Neutrophil (primary cell): Measurements from ENCODE around the gene CCDC89.

Experiments used
- H3K27ac ChIP-seq: fragments of 200-600 bp; sonication (generic); 2 replicates; pipeline ENCODE4 v1.5.1; 2016; ENCODE audit warnings: mild to moderate bottlenecking, moderate library complexity
- H3K27me3 ChIP-seq: fragments of 200-600 bp; sonication (generic); 2 replicates; pipeline ENCODE4 v1.6.0; 2016; ENCODE audit warnings: mild to moderate bottlenecking
- H3K36me3 ChIP-seq: fragments of 200-600 bp; sonication (generic); 2 replicates; pipeline ENCODE4 v1.5.1; 2017
- H3K4me1 ChIP-seq, 2 experiments: fragments of 200-600 bp in 1 of 2; sonication (generic) in 1 of 2; 1 replicate in 1 of 2; 2 replicates in 1 of 2; pipeline versions ENCODE4 v1.5.1 to v1.6.1; 2013 to 2016; ENCODE audit warnings: low read depth in 1 of 2, low read length in 1 of 2, mild to moderate bottlenecking in 1 of 2, moderate library complexity in 1 of 2; ENCODE audit not compliant: control insufficient read depth in 1 of 2, insufficient read depth in 1 of 2
- H3K4me3 ChIP-seq, 2 experiments: fragments of 200-600 bp in 1 of 2; sonication (generic) in 1 of 2; 1 replicate in 1 of 2; 2 replicates in 1 of 2; pipeline ENCODE4 v1.5.1; 2013 to 2016; ENCODE audit warnings: low read depth in 1 of 2, low read length in 1 of 2, mild to moderate bottlenecking in 1 of 2, moderate library complexity in 1 of 2
- H3K9me3 ChIP-seq: fragments of 200-600 bp; sonication (generic); 2 replicates; pipeline ENCODE4 v1.5.1; 2016
- CTCF ChIP-seq: fragments of 200-600 bp; sonication (generic); IDR thresholded peaks from 2 replicates; pipeline ENCODE4 v1.5.1; 2016; ENCODE audit warnings: antibody characterized with exemption

CCDC89 gene

GRCh38 chr11:85699957-85700741 lies 14.2 kb upstream of the CCDC89 start:
- TF ChIP-seq CTCF, result no peak
- no peaks in the 10 kb centered on the region for H3K27me3 ChIP-seq
- H3K9me3 ChIP-seq, result no peaks in the 10 kb centered on the region
- H3K4me1 ChIP-seq, result no peaks in the 10 kb centered on the region
- no peak overlapping the region for H3K27ac ChIP-seq
- H3K36me3 ChIP-seq, result no peaks in the 10 kb centered on the region
- no peak overlapping the region for H3K4me3 ChIP-seq

- TF ChIP-seq CTCF, result no peak
- H3K27me3 ChIP-seq, result no peaks in the 10 kb centered on the region
- no peaks in the 10 kb centered on the region for H3K36me3 ChIP-seq
- no peaks in the 10 kb centered on the region for H3K4me1 ChIP-seq
- no peaks in the 10 kb centered on the region for H3K9me3 ChIP-seq
- no peak overlapping the region for H3K27ac ChIP-seq
- H3K4me3 ChIP-seq, result no peak overlapping the region
Observed at GRCh38 chr11:85698195-85698594, 12.2 kb upstream of the CCDC89 start.

GRCh38 chr11:85697747-85698146 lies 11.8 kb upstream of the CCDC89 start:
- Histone ChIP-seq H3K4me1 (no peaks in the 10 kb centered on the region), H3K27me3 (no peaks in the 10 kb centered on the region), H3K4me3 (no peak overlapping the region), H3K9me3 (no peaks in the 10 kb centered on the region), H3K27ac (no peak overlapping the region), H3K36me3 (no peaks in the 10 kb centered on the region)
- TF ChIP-seq CTCF, result no peak

GRCh38 chr11:85695546-85695945 lies 9.6 kb upstream of the CCDC89 start:
- Histone ChIP-seq H3K4me3 (no peak overlapping the region), H3K27me3 (peaks cover 2% of the 10 kb centered on the region), H3K36me3 (no peaks in the 10 kb centered on the region), H3K9me3 (no peaks in the 10 kb centered on the region), H3K27ac (no peak overlapping the region), H3K4me1 (no peaks in the 10 kb centered on the region)
- no peak for TF ChIP-seq CTCF

- Histone ChIP-seq H3K36me3 (no peaks in the 10 kb centered on the region), H3K9me3 (no peaks in the 10 kb centered on the region), H3K4me1 (no peaks in the 10 kb centered on the region), H3K27me3 (peaks cover 12% of the 10 kb centered on the region), H3K27ac (no peak overlapping the region), H3K4me3 (no peak overlapping the region)
- no peak for TF ChIP-seq CTCF
Observed at GRCh38 chr11:85694385-85694980, 8.5 kb upstream of the CCDC89 start.
